D721Med (cell line): ENCODE measurements around the gene CTCFL.

Experiments used
- DNase-seq: peaks from one replicate; pipeline ENCODE4 v3.0.0; 2011; ENCODE audit warnings: low spot score; ENCODE audit not compliant: insufficient read length
- FAIRE-seq: peaks from 2 replicates; lab custom pipeline; 2011; peaks lifted over from hg19 to GRCh38; lab: Jason Lieb, UNC
- TF ChIP-seq, protein P1 (sequence below): IDR thresholded peaks from 2 replicates; pipeline ENCODE4 v1.5.1; 2012; ENCODE audit warnings: mild to moderate bottlenecking, control low read depth; ENCODE audit not compliant: insufficient read depth; ENCODE audit errors: missing control alignments

CTCFL gene

GRCh38 chr20:57559658-57560553, 35.0 kb upstream of the CTCFL start:
- FAIRE-seq (no peak), DNase-seq (no peak)
- TF ChIP-seq, protein P1, sequence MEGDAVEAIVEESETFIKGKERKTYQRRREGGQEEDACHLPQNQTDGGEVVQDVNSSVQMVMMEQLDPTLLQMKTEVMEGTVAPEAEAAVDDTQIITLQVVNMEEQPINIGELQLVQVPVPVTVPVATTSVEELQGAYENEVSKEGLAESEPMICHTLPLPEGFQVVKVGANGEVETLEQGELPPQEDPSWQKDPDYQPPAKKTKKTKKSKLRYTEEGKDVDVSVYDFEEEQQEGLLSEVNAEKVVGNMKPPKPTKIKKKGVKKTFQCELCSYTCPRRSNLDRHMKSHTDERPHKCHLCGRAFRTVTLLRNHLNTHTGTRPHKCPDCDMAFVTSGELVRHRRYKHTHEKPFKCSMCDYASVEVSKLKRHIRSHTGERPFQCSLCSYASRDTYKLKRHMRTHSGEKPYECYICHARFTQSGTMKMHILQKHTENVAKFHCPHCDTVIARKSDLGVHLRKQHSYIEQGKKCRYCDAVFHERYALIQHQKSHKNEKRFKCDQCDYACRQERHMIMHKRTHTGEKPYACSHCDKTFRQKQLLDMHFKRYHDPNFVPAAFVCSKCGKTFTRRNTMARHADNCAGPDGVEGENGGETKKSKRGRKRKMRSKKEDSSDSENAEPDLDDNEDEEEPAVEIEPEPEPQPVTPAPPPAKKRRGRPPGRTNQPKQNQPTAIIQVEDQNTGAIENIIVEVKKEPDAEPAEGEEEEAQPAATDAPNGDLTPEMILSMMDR, result no peak

- DNase-seq (no peak), FAIRE-seq (no peak)
- TF ChIP-seq, protein P1, result no peak
Measured at GRCh38 chr20:57559289-57559634, 34.3 kb upstream of the CTCFL start.

- no peak for FAIRE-seq
- TF ChIP-seq, protein P1, result no peak
- DNase-seq, result no peak
Measured at GRCh38 chr20:57558614-57559288, 33.8 kb upstream of the CTCFL start.

DNA sequence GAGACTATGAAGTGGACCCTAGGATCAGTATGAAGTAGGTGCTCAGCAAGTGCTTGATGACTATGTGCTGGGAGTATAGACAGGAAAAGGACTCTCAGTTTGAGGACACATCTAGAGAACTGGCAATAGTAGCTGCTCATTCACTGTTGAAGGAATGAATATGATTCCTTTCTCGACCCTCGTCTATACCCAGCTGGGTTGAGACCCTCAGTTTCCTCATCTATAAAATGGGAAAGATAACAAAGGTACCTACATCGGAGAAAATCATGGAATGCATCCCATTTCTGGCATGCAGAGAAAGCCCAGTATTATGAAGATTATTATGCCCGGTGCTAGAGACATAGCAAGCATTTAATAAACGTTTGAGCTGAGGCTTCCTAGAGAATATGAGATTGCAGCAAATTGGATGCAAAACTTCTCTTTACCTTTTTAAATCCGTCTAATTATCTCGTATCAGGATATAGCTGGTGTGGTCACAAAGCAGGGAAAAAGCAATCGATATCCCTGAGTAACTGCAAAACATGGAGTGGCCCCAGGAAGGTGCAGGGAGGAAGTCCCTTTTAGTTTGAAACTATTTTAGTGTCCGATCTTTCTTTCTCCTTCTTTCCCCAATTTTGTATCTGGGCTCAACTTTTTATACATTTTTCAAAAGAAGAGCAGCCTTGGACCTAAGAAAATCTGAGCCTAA, 33.1 kb upstream of the CTCFL start:
- DNase-seq, result no peak
- TF ChIP-seq, protein P1, result no peak
- no peak for FAIRE-seq

- TF ChIP-seq, protein P1, result no peak
- no peak for FAIRE-seq
- no peak for DNase-seq
Measured at GRCh38 chr20:57556980-57557274, 32.0 kb upstream of the CTCFL start.

- DNase-seq (no peak), FAIRE-seq (no peak)
- TF ChIP-seq, protein P1, result no peak
Measured at GRCh38 chr20:57555457-57556184, 30.7 kb upstream of the CTCFL start.
